Body of pancreas (tissue), 4 donors: ENCODE measurements around the gene RNF8.

Experiments
- POLR2A ChIP-seq, 3 donors: fragments of 450-650 bp; IDR thresholded peaks; one replicate each; pipeline ENCODE4 v1.6.1; 2016; ENCODE audit warnings: antibody characterized with exemption in 3 of 3, mild to moderate bottlenecking in 2 of 3
- TF ChIP-seq, protein P1 (sequence below), 7 experiments: fragments of 450-650 bp in 4 of 7; fragments of 200-600 bp in 3 of 7; sonication (generic) in 3 of 7; IDR thresholded peaks; one replicate each; pipeline ENCODE4 v1.5.1; 2016 to 2019; ENCODE audit warnings: antibody characterized with exemption in 7 of 7

DNA sequence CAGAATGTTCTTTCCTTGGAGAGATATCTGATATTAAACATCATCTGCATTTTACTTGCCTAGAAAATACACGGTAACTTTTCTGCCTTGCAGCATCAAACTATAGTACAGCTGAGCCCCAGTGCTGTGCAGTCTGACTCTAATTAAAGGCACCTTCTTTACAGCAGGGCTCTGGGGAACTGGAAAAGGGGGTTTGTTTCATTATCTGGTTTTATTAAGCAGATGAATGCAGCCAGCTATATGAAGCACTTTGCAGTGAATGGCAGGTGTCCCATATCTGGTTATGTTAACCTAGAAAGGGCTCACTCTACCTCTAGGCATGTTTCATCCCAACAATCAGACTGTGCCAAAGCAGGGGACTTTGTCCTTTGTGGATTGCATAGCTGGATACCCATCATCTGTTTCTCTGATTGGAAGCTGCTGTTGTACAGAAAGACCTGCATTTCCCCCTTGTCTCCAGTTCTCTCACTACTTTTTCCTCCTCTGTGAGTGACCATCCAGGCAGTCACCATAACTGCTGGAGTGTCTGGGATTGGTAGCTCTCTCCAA, 39.7 kb downstream of the RNF8 start:
- TF ChIP-seq POLR2A (IDR thresholded peaks at IDR 0.05), result no peak
- TF ChIP-seq, protein P1, sequence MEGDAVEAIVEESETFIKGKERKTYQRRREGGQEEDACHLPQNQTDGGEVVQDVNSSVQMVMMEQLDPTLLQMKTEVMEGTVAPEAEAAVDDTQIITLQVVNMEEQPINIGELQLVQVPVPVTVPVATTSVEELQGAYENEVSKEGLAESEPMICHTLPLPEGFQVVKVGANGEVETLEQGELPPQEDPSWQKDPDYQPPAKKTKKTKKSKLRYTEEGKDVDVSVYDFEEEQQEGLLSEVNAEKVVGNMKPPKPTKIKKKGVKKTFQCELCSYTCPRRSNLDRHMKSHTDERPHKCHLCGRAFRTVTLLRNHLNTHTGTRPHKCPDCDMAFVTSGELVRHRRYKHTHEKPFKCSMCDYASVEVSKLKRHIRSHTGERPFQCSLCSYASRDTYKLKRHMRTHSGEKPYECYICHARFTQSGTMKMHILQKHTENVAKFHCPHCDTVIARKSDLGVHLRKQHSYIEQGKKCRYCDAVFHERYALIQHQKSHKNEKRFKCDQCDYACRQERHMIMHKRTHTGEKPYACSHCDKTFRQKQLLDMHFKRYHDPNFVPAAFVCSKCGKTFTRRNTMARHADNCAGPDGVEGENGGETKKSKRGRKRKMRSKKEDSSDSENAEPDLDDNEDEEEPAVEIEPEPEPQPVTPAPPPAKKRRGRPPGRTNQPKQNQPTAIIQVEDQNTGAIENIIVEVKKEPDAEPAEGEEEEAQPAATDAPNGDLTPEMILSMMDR (IDR thresholded peaks at IDR 0.05), result no peak
